Placental epithelial cell (primary cell): ENCODE measurements around the gene LEMD1. TPM values are rescaled to one million over a fixed set of nuclear protein-coding genes. Genes with fewer than 3 reads are reported as not detected.

Experiments used
- small RNA-seq: library from RNA; depleted of rRNA; stranded (forward); fragments of <200 nt; gene quantifications from one replicate; pipeline ENCODE3, GENCODE V24; 2012
- total RNA-seq: library from RNA; depleted of rRNA; stranded (reverse); fragments of >200 nt; gene quantifications from 2 replicates; pipeline ENCODE4 v1.2.3, GENCODE V29; 2012

The LEMD1 gene
- total RNA-seq: 3.8 and 14.5 TPM in 2 replicates

GRCh38 chr1:205421798-205422197 is at the start of gene LEMD1:
Gene LEMD1 (minus strand): TSS chr1:205422056. CDS start chr1:205420536, 1,520 bp downstream.

GRCh38 chr1:205455581-205456382 is 33.9 kb upstream of the LEMD1 start, which contains the start of gene BLACAT1:
Gene BLACAT1 (minus strand): TSS chr1:205456045.

GRCh38 chr1:205356440-205357139 is 65.3 kb downstream of the LEMD1 start, which contains the start of gene KLHDC8A:
Gene KLHDC8A (minus strand): TSS chr1:205356922. CDS start chr1:205343604, 13,318 bp downstream.

Small RNA genes lying within 50 kb of the gene (small RNA-seq; reads per million reads assigned to genes)
- gene MIR135B (10.9 reads per million, percentile 95 among the genes with 10 or more reads in this experiment), gene SNRPGP10 (not detected)

Other genes with a start within 250 kb of the LEMD1 start
- 9.8 and 10.4 TPM in 2 replicates for gene DSTYK, start 210.4 kb downstream of the LEMD1 start, total RNA-seq
- under 0.01 and 1.1 TPM in 2 replicates for gene TMCC2, start 194.1 kb downstream of the LEMD1 start, total RNA-seq
- gene NUAK2, start 100.3 kb downstream of the LEMD1 start, total RNA-seq: 6.3 and 18.3 TPM in 2 replicates
- gene KLHDC8A, start 65.1 kb downstream of the LEMD1 start, total RNA-seq: under 0.01 TPM in 1 of 2 replicates, not detected in the other
- 2.5 and 9.0 TPM in 2 replicates for gene BLACAT1, start 34.0 kb upstream of the LEMD1 start, total RNA-seq
- 13.0 and 13.8 TPM in 2 replicates for gene CDK18, start 82.6 kb upstream of the LEMD1 start, total RNA-seq
- 7.9 and 11.8 TPM in 2 replicates for gene ELK4, start 210.0 kb upstream of the LEMD1 start, total RNA-seq